ENCODE measurements around the gene ST7.

Gene ST7

GRCh38 chr7:117216436-117217069 lies 263.3 kb downstream of the ST7 start:
- Mint-ChIP-seq H3K4me1 (ENCODE audit: low read depth) (no peaks in the 10 kb centered on the region), H3K27me3 (ENCODE audit: low read depth) (no peaks in the 10 kb centered on the region), H3K9me3 (no peaks in the 10 kb centered on the region), H3K36me3 (ENCODE audit: low read depth) (no peaks in the 10 kb centered on the region), H3K27ac (no peak overlapping the region), H3K4me3 (no peak overlapping the region)
- no peak for DNase-seq (ENCODE audit: low spot score)

- Mint-ChIP-seq H3K27ac (no peak overlapping the region), H3K4me1 (ENCODE audit: low read depth) (no peaks in the 10 kb centered on the region), H3K36me3 (ENCODE audit: low read depth) (no peaks in the 10 kb centered on the region), H3K4me3 (no peak overlapping the region), H3K27me3 (ENCODE audit: low read depth) (no peaks in the 10 kb centered on the region), H3K9me3 (no peaks in the 10 kb centered on the region)
- DNase-seq (ENCODE audit: low spot score) = no peak
These were observed 264.1 kb downstream of the ST7 start for GRCh38 chr7:117217106-117218035.

DNA sequence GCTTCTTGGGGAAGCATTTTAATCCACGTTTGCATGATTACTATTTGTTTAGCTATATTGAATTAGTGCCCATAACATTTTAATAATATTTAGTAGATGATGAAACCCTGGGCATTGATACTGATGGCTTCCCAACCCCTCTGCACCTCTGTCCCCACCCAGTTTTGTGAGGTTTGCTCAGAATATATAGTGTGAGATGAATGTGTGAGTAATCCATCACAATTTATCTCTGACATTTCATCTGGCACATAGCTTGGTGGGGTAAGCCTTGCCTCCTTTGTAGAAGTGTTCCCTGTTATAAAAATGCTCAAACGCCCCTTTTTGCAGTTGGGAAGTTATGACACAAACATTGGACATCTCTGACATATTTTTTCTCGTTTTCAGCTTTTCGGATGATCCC lies 265.4 kb downstream of the ST7 start:
- Mint-ChIP-seq H3K4me3 (no peak overlapping the region), H3K27ac (no peak overlapping the region), H3K27me3 (ENCODE audit: low read depth) (no peaks in the 10 kb centered on the region), H3K9me3 (no peaks in the 10 kb centered on the region), H3K36me3 (ENCODE audit: low read depth) (no peaks in the 10 kb centered on the region), H3K4me1 (ENCODE audit: low read depth) (no peaks in the 10 kb centered on the region)
- no peak for DNase-seq (ENCODE audit: low spot score)

DNA sequence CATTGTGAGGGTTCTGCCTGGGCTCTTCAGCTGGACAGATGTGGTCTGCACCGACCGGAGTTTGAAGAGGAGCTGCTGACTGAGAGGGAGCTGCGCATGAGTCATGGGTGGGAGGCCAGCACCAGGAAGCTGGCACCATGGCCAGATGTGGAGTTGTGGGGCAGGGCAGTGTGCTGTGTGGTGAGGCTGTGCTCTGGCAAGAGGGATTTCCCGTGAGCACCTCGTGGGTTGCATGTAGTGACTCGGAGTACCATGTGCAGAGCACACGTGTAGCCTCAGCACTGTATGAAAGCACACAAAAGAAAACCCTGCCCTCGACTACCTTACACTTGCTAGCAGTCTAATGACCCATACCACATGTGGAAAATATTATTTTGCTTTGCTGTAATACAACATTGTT lies 266.2 kb downstream of the ST7 start:
- DNase-seq (ENCODE audit: low spot score) = no peak
- no peaks in the 10 kb centered on the region for H3K4me1 Mint-ChIP-seq (ENCODE audit: low read depth)
- H3K36me3 Mint-ChIP-seq (ENCODE audit: low read depth) = no peaks in the 10 kb centered on the region
- H3K27me3 Mint-ChIP-seq (ENCODE audit: low read depth) = no peaks in the 10 kb centered on the region
- no peak overlapping the region for H3K4me3 Mint-ChIP-seq
- H3K9me3 Mint-ChIP-seq = no peaks in the 10 kb centered on the region
- no peak overlapping the region for H3K27ac Mint-ChIP-seq

- no peaks in the 10 kb centered on the region for H3K27me3 Mint-ChIP-seq (ENCODE audit: low read depth)
- no peaks in the 10 kb centered on the region for H3K36me3 Mint-ChIP-seq (ENCODE audit: low read depth)
- no peak overlapping the region for H3K4me3 Mint-ChIP-seq
- H3K9me3 Mint-ChIP-seq = no peaks in the 10 kb centered on the region
- no peaks in the 10 kb centered on the region for H3K4me1 Mint-ChIP-seq (ENCODE audit: low read depth)
- DNase-seq (ENCODE audit: low spot score) = no peak
- no peak overlapping the region for H3K27ac Mint-ChIP-seq
These were observed 267.5 kb downstream of the ST7 start for GRCh38 chr7:117220836-117221235.

DNA sequence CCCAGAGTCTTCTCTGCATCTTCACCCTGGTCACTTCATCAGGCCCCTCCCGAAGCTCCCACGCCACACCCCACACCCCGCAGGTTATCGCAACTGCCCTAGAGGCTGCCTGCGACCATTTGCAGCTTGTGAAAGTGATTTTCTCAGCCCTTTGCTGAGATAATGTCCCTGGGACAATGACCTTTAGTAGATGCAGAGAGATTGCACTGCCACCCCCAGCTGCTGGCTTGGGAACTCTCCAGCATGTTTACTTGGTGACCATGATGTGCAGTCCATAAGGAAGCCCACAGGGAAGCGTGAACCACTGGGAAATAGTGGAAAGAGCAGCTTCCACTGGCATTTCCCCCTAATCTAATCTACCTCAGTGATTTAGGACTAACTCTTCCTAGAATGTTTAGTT lies 272.2 kb downstream of the ST7 start:
- no peak overlapping the region for H3K4me3 Mint-ChIP-seq
- no peak overlapping the region for H3K27ac Mint-ChIP-seq
- no peaks in the 10 kb centered on the region for H3K27me3 Mint-ChIP-seq (ENCODE audit: low read depth)
- H3K9me3 Mint-ChIP-seq = no peaks in the 10 kb centered on the region
- H3K4me1 Mint-ChIP-seq (ENCODE audit: low read depth) = no peaks in the 10 kb centered on the region
- DNase-seq (ENCODE audit: low spot score) = no peak
- no peaks in the 10 kb centered on the region for H3K36me3 Mint-ChIP-seq (ENCODE audit: low read depth)

GRCh38 chr7:117227091-117227490 lies 273.8 kb downstream of the ST7 start:
- Mint-ChIP-seq H3K4me3 (no peak overlapping the region), H3K27me3 (ENCODE audit: low read depth) (no peaks in the 10 kb centered on the region), H3K36me3 (ENCODE audit: low read depth) (no peaks in the 10 kb centered on the region), H3K9me3 (peaks cover 2% of the 10 kb centered on the region), H3K27ac (no peak overlapping the region), H3K4me1 (ENCODE audit: low read depth) (no peaks in the 10 kb centered on the region)
- no peak for DNase-seq (ENCODE audit: low spot score)

- no peak for DNase-seq (ENCODE audit: low spot score)
- Mint-ChIP-seq H3K4me1 (ENCODE audit: low read depth) (no peaks in the 10 kb centered on the region), H3K27me3 (ENCODE audit: low read depth) (no peaks in the 10 kb centered on the region), H3K4me3 (no peak overlapping the region), H3K27ac (no peak overlapping the region), H3K36me3 (ENCODE audit: low read depth) (no peaks in the 10 kb centered on the region), H3K9me3 (peaks cover 8% of the 10 kb centered on the region)
These were observed 276.0 kb downstream of the ST7 start for GRCh38 chr7:117229350-117229749.

DNA sequence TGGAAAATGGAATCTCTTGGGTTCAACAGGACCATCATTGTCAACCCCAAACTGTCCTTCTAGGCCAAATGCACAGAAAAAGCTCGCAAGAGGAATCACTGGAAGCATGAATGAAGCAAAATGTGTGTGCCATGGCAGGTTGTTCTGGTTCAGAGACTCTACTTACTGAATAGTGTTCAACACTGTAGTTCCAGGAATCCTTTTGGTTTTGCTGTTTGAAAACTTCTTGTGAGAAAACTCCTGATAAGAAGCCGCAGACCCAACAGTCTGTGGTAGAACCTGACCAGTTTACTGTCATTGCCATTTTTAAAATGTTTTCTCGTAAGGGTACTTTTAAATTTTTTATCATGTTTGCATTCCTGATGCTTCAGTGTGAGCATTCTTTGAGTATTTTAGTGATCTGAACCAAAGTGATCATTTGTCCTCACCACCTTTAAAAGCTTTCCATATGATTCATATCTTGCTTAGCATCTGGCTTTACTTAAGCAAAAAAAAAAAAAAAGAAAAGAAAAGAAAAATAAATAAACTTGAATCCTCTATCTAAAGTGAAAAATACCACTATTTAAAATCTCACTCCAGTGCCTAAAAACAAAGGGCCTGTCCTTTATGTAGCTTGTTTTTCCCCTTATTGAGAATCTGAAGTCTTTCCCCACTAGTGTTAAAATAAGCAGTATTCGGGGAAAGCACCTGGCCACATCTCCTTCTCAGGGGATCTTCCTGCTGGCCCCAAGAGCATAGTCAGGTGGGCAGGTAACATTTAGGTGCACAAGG lies 277.2 kb downstream of the ST7 start:
- peaks cover 8% of the 10 kb centered on the region for H3K9me3 Mint-ChIP-seq
- no peaks in the 10 kb centered on the region for H3K27me3 Mint-ChIP-seq (ENCODE audit: low read depth)
- H3K36me3 Mint-ChIP-seq (ENCODE audit: low read depth) = no peaks in the 10 kb centered on the region
- H3K27ac Mint-ChIP-seq = no peak overlapping the region
- no peak overlapping the region for H3K4me3 Mint-ChIP-seq
- no peak for DNase-seq (ENCODE audit: low spot score)
- H3K4me1 Mint-ChIP-seq (ENCODE audit: low read depth) = no peaks in the 10 kb centered on the region

DNA sequence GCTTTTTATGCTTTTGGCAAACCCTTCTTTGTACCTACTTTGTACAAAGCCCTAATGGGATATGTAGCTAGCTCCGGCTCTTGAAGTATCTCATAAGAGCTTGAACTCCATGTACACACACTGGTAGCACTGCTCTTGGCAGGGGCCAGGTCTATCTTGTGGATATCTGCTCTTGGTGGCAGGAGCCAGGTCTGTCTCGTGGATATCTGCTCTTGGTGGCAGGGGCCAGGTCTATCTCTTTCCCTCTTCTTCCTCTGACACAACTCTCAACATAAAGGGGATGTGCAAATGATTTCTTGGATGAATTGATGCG lies 277.7 kb downstream of the ST7 start:
- no peak for DNase-seq (ENCODE audit: low spot score)
- Mint-ChIP-seq H3K9me3 (peaks cover 8% of the 10 kb centered on the region), H3K27ac (no peak overlapping the region), H3K4me3 (no peak overlapping the region), H3K27me3 (ENCODE audit: low read depth) (no peaks in the 10 kb centered on the region), H3K4me1 (ENCODE audit: low read depth) (no peaks in the 10 kb centered on the region), H3K36me3 (ENCODE audit: low read depth) (no peaks in the 10 kb centered on the region)

DNA sequence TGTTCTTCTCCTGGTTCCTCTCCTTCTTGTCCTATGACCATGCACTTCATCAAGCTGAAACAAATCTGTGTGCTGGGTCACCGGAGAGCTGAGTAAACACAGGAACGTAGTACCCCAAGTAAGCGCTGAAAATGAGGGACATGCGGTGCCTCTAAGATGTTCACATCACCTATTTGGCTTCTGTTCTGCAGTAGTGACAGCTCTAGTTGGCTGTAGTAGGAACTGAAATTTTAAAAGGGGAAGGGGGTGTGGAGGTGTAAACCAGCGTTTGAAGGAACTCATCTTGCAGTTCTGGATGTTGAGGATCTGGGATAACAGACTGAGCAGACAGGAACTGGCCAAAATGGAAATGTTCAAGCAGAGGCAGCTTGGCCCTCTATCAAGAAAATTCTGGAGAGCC lies 284.3 kb downstream of the ST7 start:
- H3K4me3 Mint-ChIP-seq = no peak overlapping the region

DNA sequence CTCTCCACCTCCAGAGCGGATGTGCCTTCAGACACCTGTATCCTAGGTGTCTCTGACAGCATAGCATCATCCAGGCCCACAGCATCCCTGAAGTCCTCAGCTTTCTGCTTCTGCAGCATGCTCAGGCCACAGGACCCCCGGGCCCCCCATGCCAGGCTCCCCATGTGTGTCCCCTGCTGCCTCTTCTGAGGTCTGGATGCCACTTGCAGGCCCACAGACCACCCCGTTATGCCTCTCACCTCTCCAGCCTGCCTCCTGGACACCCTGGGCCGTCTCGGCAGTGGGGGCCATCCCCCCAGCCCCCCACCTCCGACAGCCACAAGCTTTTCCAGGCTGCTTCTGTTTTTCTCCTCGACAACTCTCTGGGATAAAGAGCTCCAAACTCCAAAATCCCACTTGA lies 285.2 kb downstream of the ST7 start:
- Mint-ChIP-seq H3K27me3 (ENCODE audit: low read depth) (peaks cover 5% of the 10 kb centered on the region), H3K36me3 (ENCODE audit: low read depth) (no peaks in the 10 kb centered on the region), H3K4me1 (ENCODE audit: low read depth) (no peaks in the 10 kb centered on the region), H3K9me3 (peaks cover 3% of the 10 kb centered on the region), H3K27ac (no peak overlapping the region), H3K4me3 (no peak overlapping the region)
- DNase-seq (ENCODE audit: low spot score) = no peak

More for the DNA sequence above, 284.3 kb downstream of the ST7 start:
- Mint-ChIP-seq H3K9me3 (peaks cover 5% of the 10 kb centered on the region), H3K36me3 (ENCODE audit: low read depth) (no peaks in the 10 kb centered on the region), H3K4me1 (ENCODE audit: low read depth) (no peaks in the 10 kb centered on the region), H3K27ac (no peak overlapping the region), H3K27me3 (ENCODE audit: low read depth) (peaks cover 5% of the 10 kb centered on the region)
- no peak for DNase-seq (ENCODE audit: low spot score)

DNA sequence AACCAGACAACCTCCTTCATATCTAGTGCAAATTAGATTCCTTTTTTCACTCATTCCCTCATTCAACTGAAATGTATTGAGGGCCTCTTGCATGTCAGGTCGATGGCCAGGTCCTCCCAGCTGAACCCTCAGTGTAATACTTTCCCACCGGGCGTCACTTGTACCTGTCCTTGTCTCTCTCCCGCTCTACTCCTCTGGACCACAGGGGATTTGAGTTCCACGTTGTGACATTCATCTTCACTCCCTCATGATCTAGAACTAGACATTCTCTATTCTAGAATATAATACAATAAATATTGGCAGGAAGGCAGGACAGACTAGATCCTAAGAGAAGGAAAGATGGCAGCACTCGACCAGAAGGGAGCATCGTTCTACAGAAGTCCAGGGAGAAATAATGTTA lies 285.6 kb downstream of the ST7 start:
- Mint-ChIP-seq H3K36me3 (ENCODE audit: low read depth) (no peaks in the 10 kb centered on the region), H3K27ac (no peak overlapping the region), H3K4me1 (ENCODE audit: low read depth) (no peaks in the 10 kb centered on the region), H3K9me3 (no peaks in the 10 kb centered on the region), H3K4me3 (no peak overlapping the region), H3K27me3 (ENCODE audit: low read depth) (peaks cover 5% of the 10 kb centered on the region)
- no peak for DNase-seq (ENCODE audit: low spot score)

DNA sequence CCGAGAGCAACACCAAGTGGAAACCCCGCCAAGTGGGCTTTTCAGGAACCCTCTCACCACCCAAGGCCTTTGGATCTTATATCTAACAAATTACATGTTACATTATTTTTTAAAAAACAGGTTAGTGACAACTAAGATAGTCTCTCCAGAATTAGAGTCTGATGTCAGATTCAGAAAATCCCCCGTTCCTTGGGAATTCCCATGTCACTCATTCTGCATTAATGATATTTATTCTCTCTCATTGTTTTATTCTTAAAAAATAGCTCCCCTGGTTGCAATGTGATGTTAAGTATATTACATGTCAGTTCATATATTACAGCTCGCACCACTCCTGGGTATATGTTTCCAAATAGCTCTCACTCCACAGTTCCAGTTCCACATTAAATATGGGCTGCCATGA lies 287.8 kb downstream of the ST7 start:
- H3K27me3 Mint-ChIP-seq (ENCODE audit: low read depth) = peaks cover 5% of the 10 kb centered on the region
- no peaks in the 10 kb centered on the region for H3K4me1 Mint-ChIP-seq (ENCODE audit: low read depth)
- H3K27ac Mint-ChIP-seq = no peak overlapping the region
- peaks cover 9% of the 10 kb centered on the region for H3K9me3 Mint-ChIP-seq
- H3K36me3 Mint-ChIP-seq (ENCODE audit: low read depth) = no peaks in the 10 kb centered on the region
- H3K4me3 Mint-ChIP-seq = no peak overlapping the region
- no peak for DNase-seq (ENCODE audit: low spot score)
